Fibroblast of lung (primary cell): Measurements from ENCODE around the gene TET1. TPM values are rescaled to one million over a fixed set of nuclear protein-coding genes. Genes with fewer than 3 reads are reported as not detected.

Experiments
- DNase-seq, 2 donors: peaks; one replicate each; pipeline versions ENCODE4 v3.0.0 to v3.0.0-alpha.2; 2010; ENCODE audit warnings: low read depth in 2 of 2
- H2AFZ ChIP-seq: 2 replicates; pipeline ENCODE4 v1.5.1; 2012; ENCODE audit warnings: low read length, control low read depth, inconsistent platforms
- H3K27ac ChIP-seq: 2 replicates; pipeline ENCODE4 v1.5.1; 2011; ENCODE audit warnings: low read length, control low read depth; ENCODE audit not compliant: insufficient read depth
- H3K27me3 ChIP-seq: 2 replicates; pipeline ENCODE4 v1.5.1; 2011; ENCODE audit warnings: mild to moderate bottlenecking, low read length; ENCODE audit not compliant: control insufficient read depth, insufficient read depth
- H3K36me3 ChIP-seq: 2 replicates; pipeline ENCODE4 v1.5.1; 2011; ENCODE audit warnings: low read length; ENCODE audit not compliant: control insufficient read depth, insufficient read depth
- H3K4me1 ChIP-seq: 2 replicates; pipeline ENCODE4 v1.5.1; 2011; ENCODE audit warnings: low read length; ENCODE audit not compliant: control insufficient read depth, insufficient read depth; ENCODE audit errors: extremely low read depth
- H3K4me2 ChIP-seq: 2 replicates; pipeline ENCODE4 v1.5.1; 2011; ENCODE audit warnings: low read length, control low read depth; ENCODE audit not compliant: insufficient read depth; ENCODE audit errors: extremely low read depth
- H3K4me3 ChIP-seq, 4 experiments: fragments of 200-600 bp in 1 of 4; sonication (generic) in 1 of 4; replicated peaks in 1 of 4; 2 replicates each; pipeline ENCODE4 v1.5.1; 2011 to 2016; ENCODE audit warnings: low read length in 4 of 4, low read depth in 3 of 4, mild to moderate bottlenecking in 3 of 4, control low read depth in 2 of 4, inconsistent platforms in 1 of 4, mixed read lengths in 1 of 4; ENCODE audit not compliant: insufficient read depth in 1 of 4; ENCODE audit errors: control extremely low read depth in 1 of 4
- H3K79me2 ChIP-seq: 2 replicates; pipeline ENCODE4 v1.5.1; 2012; ENCODE audit warnings: mild to moderate bottlenecking, low read length, inconsistent platforms; ENCODE audit not compliant: control insufficient read depth, insufficient read depth
- H3K9ac ChIP-seq: 2 replicates; pipeline ENCODE4 v1.5.1; 2011; ENCODE audit warnings: mild to moderate bottlenecking, low read length, control low read depth; ENCODE audit not compliant: insufficient read depth
- H3K9me3 ChIP-seq: 2 replicates; pipeline ENCODE4 v1.5.1; 2012; ENCODE audit warnings: low read depth, low read length; ENCODE audit not compliant: control insufficient read depth, insufficient read depth
- H4K20me1 ChIP-seq: 2 replicates; pipeline ENCODE4 v1.5.1; 2011; ENCODE audit warnings: low read length; ENCODE audit not compliant: control insufficient read depth, insufficient read depth; ENCODE audit errors: extremely low read depth
- EZH2 ChIP-seq: IDR thresholded peaks from 2 replicates; pipeline ENCODE4 v1.5.1; 2012; ENCODE audit warnings: low read length, control low read depth, mild to moderate bottlenecking; ENCODE audit errors: missing control alignments
- polyA plus RNA-seq, 2 donors: library from polyadenylated mRNA; depleted of rRNA in 1 of 2; stranded (reverse) in 1 of 2; unstranded in 1 of 2; fragments of >200 nt; gene quantifications; 2 replicates each; pipeline ENCODE4 v1.2.1, GENCODE V29; 2011 to 2012; ENCODE audit warnings: missing spikeins in 1 of 2
- total RNA-seq: library from RNA; depleted of rRNA; stranded (reverse); fragments of >200 nt; gene quantifications from 2 replicates; pipeline ENCODE4 v1.2.1, GENCODE V29; 2014
- TF ChIP-seq, protein P1 (sequence below), 2 donors: IDR thresholded peaks in 1 of 2; conservative IDR thresholded peaks in 1 of 2; 1 replicate in 1 of 2; 2 replicates in 1 of 2; pipeline ENCODE4 v1.5.1; 2011 to 2012; ENCODE audit warnings: low read length in 2 of 2, control low read depth in 1 of 2, inconsistent platforms in 1 of 2, low read depth in 1 of 2, mild to moderate bottlenecking in 1 of 2

TET1 gene
- total and polyA plus RNA-seq, 2 donors (not counting 1 experiment from before 2014, with no cell fraction given), result 3.3 to 4.7 TPM

DNA sequence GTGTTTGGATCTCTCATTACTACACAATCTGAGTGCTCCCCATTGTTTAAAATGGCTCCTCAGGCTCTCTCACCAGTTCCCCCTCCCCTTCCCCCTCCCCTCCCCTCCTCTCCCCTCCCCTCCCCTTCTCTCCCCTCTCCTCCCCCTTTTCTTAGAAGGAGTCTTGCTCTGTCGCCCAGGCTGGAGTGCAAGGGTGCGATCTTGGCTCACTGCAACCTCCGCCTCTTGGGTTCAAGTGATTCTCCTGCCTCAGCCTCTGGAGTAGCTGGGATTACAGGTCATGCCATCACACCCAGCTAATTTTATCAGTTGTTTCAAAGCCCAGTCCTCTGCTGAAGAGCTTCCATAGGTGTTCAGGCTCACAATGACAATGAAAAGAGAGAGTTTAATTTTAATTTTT lies 157.3 kb downstream of the TET1 start:
- no peaks in the 10 kb centered on the region for H3K36me3 ChIP-seq
- no peak overlapping the region for H3K9ac ChIP-seq
- H3K79me2 ChIP-seq, result peaks cover 14% of the 10 kb centered on the region
- no peaks in the 10 kb centered on the region for H3K4me1 ChIP-seq
- H3K27ac ChIP-seq, result no peak overlapping the region
- no peaks in the 10 kb centered on the region for H4K20me1 ChIP-seq
- no peaks in the 10 kb centered on the region for H3K27me3 ChIP-seq
- no peak for DNase-seq
- no peak for TF ChIP-seq EZH2
- TF ChIP-seq, protein P1, sequence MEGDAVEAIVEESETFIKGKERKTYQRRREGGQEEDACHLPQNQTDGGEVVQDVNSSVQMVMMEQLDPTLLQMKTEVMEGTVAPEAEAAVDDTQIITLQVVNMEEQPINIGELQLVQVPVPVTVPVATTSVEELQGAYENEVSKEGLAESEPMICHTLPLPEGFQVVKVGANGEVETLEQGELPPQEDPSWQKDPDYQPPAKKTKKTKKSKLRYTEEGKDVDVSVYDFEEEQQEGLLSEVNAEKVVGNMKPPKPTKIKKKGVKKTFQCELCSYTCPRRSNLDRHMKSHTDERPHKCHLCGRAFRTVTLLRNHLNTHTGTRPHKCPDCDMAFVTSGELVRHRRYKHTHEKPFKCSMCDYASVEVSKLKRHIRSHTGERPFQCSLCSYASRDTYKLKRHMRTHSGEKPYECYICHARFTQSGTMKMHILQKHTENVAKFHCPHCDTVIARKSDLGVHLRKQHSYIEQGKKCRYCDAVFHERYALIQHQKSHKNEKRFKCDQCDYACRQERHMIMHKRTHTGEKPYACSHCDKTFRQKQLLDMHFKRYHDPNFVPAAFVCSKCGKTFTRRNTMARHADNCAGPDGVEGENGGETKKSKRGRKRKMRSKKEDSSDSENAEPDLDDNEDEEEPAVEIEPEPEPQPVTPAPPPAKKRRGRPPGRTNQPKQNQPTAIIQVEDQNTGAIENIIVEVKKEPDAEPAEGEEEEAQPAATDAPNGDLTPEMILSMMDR (conservative IDR thresholded peaks at IDR 0.05 in 1 of 2, IDR thresholded peaks at IDR 0.05 in 1 of 2; ENCODE audit: low read depth in 1 of 2, low read length in 2 of 2), result no peak
- no peaks in the 10 kb centered on the region for H3K9me3 ChIP-seq
- no peak overlapping the region for H3K4me2 ChIP-seq
- no peak overlapping the region for H2AFZ ChIP-seq
- H3K4me3 ChIP-seq, result no peak overlapping the region

DNA sequence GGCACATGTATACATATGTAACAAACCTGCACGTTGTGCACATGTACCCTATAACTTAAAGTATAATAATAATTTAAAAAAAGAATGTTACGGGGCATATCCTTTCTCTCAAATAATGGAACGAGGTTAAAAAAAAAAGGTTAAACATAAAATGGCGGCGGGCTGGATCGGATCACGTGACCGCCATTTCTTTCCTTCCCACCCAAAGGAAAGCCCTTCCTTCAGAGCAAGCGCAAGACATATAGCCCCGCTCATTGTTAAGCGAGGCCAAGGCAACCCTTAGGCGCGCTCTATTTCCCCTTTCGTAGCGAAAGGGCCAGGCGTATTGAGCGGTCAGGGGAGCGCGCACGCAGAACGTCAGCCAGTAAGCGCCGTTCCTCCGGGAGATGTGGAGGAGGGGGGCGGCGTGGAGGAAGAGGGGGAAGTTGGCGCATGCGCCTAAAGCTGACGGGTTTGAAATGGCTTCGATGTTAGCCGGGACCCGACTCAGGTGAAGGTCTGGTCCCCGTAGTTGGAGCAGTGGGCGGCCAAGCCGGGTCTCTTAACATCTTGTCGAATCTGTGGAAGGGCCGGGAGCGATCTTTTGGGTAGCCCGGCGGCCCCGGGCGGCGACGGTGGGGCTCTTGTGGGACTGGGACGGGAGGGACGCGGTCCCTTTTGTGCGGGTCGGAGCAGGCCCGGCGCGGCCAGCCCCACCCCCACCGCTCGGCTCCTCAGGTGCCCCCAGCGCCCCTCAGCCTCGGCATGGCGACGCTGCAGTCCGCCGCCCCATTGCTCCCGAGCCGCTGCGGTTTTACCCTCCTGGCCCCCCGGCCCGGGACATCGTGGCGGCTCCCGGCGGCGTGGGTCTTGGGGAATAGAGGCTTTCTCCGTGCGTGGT lies 160.9 kb downstream of the TET1 start, which contains the start of gene CCAR1:
Gene CCAR1 (plus strand): TSS at position 447 of the 880 bp plus-strand sequence. CDS start 1,266 bp downstream, outside the sequence.
- Histone ChIP-seq H3K27ac (peak within 1 kb of the TSS; percentile 86), H3K4me2 (peak within 1 kb of the TSS; percentile 90)
- TF ChIP-seq, protein P1 (conservative IDR thresholded peaks at IDR 0.05 in 1 of 2, IDR thresholded peaks at IDR 0.05 in 1 of 2; ENCODE audit: low read depth in 1 of 2, low read length in 2 of 2), result no peak
- TF ChIP-seq EZH2, result no peak

DNA sequence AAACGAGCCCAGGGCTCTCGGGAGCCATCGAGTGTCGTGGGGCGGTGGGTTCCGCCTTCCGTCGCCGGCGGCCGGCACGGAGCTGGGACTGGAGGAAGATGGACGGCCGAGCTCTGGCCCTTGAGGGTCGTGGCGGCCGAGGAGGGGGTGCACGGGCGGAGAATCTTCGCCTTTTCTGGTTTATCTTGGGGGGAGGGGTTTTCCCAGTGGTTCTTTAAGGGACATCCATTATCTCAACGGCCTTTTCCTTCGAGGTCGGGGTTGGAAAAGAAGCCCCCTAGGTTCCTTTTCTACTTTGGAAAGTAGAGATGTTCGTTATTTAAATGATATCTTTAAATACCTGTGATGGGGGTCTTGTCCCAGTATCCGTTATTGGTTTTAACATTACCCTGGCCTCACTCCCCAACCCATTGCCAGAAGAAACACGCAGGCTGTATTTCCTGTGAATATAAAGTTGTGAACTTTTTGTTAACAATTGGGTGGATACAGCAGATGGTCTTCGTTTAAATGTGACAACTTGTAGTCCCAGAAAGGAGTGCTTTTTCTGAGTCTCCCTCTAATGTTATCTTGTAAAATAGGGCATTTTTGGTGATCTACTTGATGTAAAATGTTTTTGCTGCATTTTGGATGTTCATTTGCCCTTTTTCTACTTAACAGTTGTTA lies 161.7 kb downstream of the TET1 start:
- peak in 1 of 2 donors; percentile 28 for DNase-seq
- Histone ChIP-seq H3K4me3 (peak overlapping the region; percentile 73 to 99 (median 94)), H3K79me2 (peaks cover 31% of the 10 kb centered on the region), H3K9ac (peak overlapping the region; percentile 94), H4K20me1 (no peaks in the 10 kb centered on the region), H2AFZ (peak overlapping the region; percentile 77), H3K27ac (peak overlapping the region; percentile 86), H3K36me3 (peaks cover 8% of the 10 kb centered on the region), H3K9me3 (no peaks in the 10 kb centered on the region), H3K27me3 (no peaks in the 10 kb centered on the region), H3K4me1 (no peaks in the 10 kb centered on the region), H3K4me2 (peak overlapping the region; percentile 90)
- TF ChIP-seq, protein P1 (conservative IDR thresholded peaks at IDR 0.05 in 1 of 2, IDR thresholded peaks at IDR 0.05 in 1 of 2; ENCODE audit: low read depth in 1 of 2, low read length in 2 of 2), result no peak
- no peak for TF ChIP-seq EZH2

More for the DNA sequence above, 160.9 kb downstream of the TET1 start, which contains the start of gene CCAR1:
- Histone ChIP-seq H4K20me1 (no peaks in the 10 kb centered on the region), H3K27me3 (no peaks in the 10 kb centered on the region), H3K36me3 (peaks cover 6% of the 10 kb centered on the region), H3K9ac (peak within 1 kb of the TSS; percentile 94), H2AFZ (peak within 1 kb of the TSS; percentile 77), H3K9me3 (no peaks in the 10 kb centered on the region), H3K4me3 (peak within 1 kb of the TSS; percentile 73 to 99 (median 94)), H3K4me1 (no peaks in the 10 kb centered on the region), H3K79me2 (peaks cover 29% of the 10 kb centered on the region)
- DNase-seq, result peak; percentile 99
